HG03045 (cell line): ENCODE measurements around the gene MKRN2.
"Not testable (repeated sequence)": the region's sequence is repeated elsewhere in the genome, so short reads cannot be mapped to it uniquely, and the experiment has no call there.

Experiments used
- ATAC-seq: cut with Tn5 transposase; IDR thresholded peaks from one replicate; pipeline ENCODE4 v1.9.1; 2021; ENCODE audit warnings: mild to moderate bottlenecking, moderate library complexity; ENCODE audit not compliant: unreplicated experiment

Gene MKRN2

GRCh38 chr3:12629560-12629959 lies 72.7 kb downstream of the MKRN2 start:
- ATAC-seq: no peak

GRCh38 chr3:12630292-12630691 lies 73.4 kb downstream of the MKRN2 start:
- ATAC-seq: no peak

GRCh38 chr3:12630843-12631242 lies 74.0 kb downstream of the MKRN2 start:
- ATAC-seq: not testable (repeated sequence)

- no peak for ATAC-seq
Observed at GRCh38 chr3:12632523-12632922, 75.6 kb downstream of the MKRN2 start.

GRCh38 chr3:12633108-12633507 lies 76.2 kb downstream of the MKRN2 start:
- no peak for ATAC-seq
